Measurements from ENCODE around the gene MAP2K2. TPM values are rescaled to one million over a fixed set of nuclear protein-coding genes. Genes with fewer than 3 reads are reported as not detected.

The MAP2K2 gene
- total RNA-seq, 1 donor from 2014 or later, result 96.0 TPM

GRCh38 chr19:4099041-4099764 lies 24.7 kb downstream of the MAP2K2 start:
- DNase-seq, result peak; percentile 12

- no peak for DNase-seq
Observed at GRCh38 chr19:4098493-4098892, 25.4 kb downstream of the MAP2K2 start.

- DNase-seq, result no peak
Observed at GRCh38 chr19:4097501-4097900, 26.4 kb downstream of the MAP2K2 start.

GRCh38 chr19:4096049-4096892 lies 27.7 kb downstream of the MAP2K2 start:
- DNase-seq, result no peak

- no peak for DNase-seq
Observed at GRCh38 chr19:4095488-4095844, 28.5 kb downstream of the MAP2K2 start.

GRCh38 chr19:4094761-4095487 lies 29.0 kb downstream of the MAP2K2 start:
- DNase-seq, result no peak

- no peak for DNase-seq
Observed at GRCh38 chr19:4094291-4094690, 29.6 kb downstream of the MAP2K2 start.

GRCh38 chr19:4093643-4094175 lies 30.2 kb downstream of the MAP2K2 start:
- no peak for DNase-seq

GRCh38 chr19:4090356-4091220 lies 33.3 kb downstream of the MAP2K2 start:
- DNase-seq, result no peak

- no peak for DNase-seq
Observed at GRCh38 chr19:4089946-4090345, 34.0 kb downstream of the MAP2K2 start.

- DNase-seq, result no peak
Observed at GRCh38 chr19:4089400-4089908, 34.5 kb downstream of the MAP2K2 start.

GRCh38 chr19:4088975-4089374 lies 34.9 kb downstream of the MAP2K2 start:
- no peak for DNase-seq

- DNase-seq, result no peak
Observed at GRCh38 chr19:4087787-4088679, 35.9 kb downstream of the MAP2K2 start.

GRCh38 chr19:4086411-4086867 lies 37.5 kb downstream of the MAP2K2 start:
- DNase-seq, result no peak

- DNase-seq, result no peak
Observed at GRCh38 chr19:4084547-4084877, 39.4 kb downstream of the MAP2K2 start.

GRCh38 chr19:4083677-4084546 lies 40.0 kb downstream of the MAP2K2 start:
- peak; percentile 69 for DNase-seq

GRCh38 chr19:4082172-4082571 lies 41.8 kb downstream of the MAP2K2 start:
- DNase-seq, result no peak

GRCh38 chr19:4081441-4082129 lies 42.3 kb downstream of the MAP2K2 start:
- DNase-seq, result no peak

- DNase-seq, result no peak
Observed at GRCh38 chr19:4080473-4080872, 43.4 kb downstream of the MAP2K2 start.

Measured in tongue (tissue), 2 donors.